GM12878 (cell line): ENCODE data around the gene ASCC3. TPM values are rescaled to one million over a fixed set of nuclear protein-coding genes. Genes with fewer than 3 reads are reported as not detected.

Experiments
- ATAC-seq: fragments of 200-7000 bp; cut with Tn5 transposase; 3 replicates; pipeline ENCODE4 v1.9.1; 2020; ENCODE audit warnings: mild to moderate bottlenecking, moderate library complexity
- BruUV-seq: library from RNA; stranded (reverse); fragments of 400-500 nt; replicated peaks from 2 replicates; lab custom pipeline; 2021; lab: Mats Ljungman, UMichigan
- CTCF ChIA-PET: fragments of 300-600 bp; sonication (Branson Sonifier 250); formaldehyde crosslinking; extraction: SDS; loops from one replicate; lab custom pipeline; 2021; ENCODE audit warnings: inconsistent platforms; lab: Yijun Ruan, JAX
- POLR2A ChIA-PET: fragments of 350-600 bp; formaldehyde crosslinking; extraction: SDS; loops from one replicate; lab custom pipeline; 2021; ENCODE audit warnings: inconsistent platforms; lab: Charles Lee
- RAD21 ChIA-PET: fragments of 300-600 bp; sonication (Branson Sonifier 250); formaldehyde crosslinking; loops from one replicate; lab custom pipeline; 2023; ENCODE audit warnings: antibody characterized with exemption; ENCODE audit not compliant: unreplicated experiment; lab: Charles Lee
- SMC1A ChIA-PET: fragments of 300-600 bp; sonication (Branson Sonifier 250); formaldehyde crosslinking; loops from one replicate; lab custom pipeline; 2023; ENCODE audit not compliant: unreplicated experiment, uncharacterized antibody; lab: Charles Lee
- DNase-seq: peaks from one replicate; pipeline ENCODE4 v3.0.0-alpha.2; 2011; ENCODE audit warnings: low read depth, low spot score
- FAIRE-seq: peaks from 3 replicates; lab custom pipeline; 2011; peaks lifted over from hg19 to GRCh38; lab: Jason Lieb, UNC
- H2AFZ ChIP-seq: 2 replicates; pipeline ENCODE4 v1.6.0; 2011; ENCODE audit warnings: low read depth, low read length, control low read depth; ENCODE audit not compliant: control insufficient read depth
- H3K27ac ChIP-seq: 2 replicates; pipeline ENCODE4 v1.5.1; 2011; ENCODE audit warnings: control low read depth; ENCODE audit not compliant: control insufficient read depth, insufficient read depth
- H3K27me3 ChIP-seq, 2 experiments: replicated peaks in 1 of 2; 2 replicates each; pipeline versions ENCODE4 v1.6.0 to v1.6.1; 2011; ENCODE audit warnings: low read length in 1 of 2; ENCODE audit not compliant: control insufficient read depth in 2 of 2, insufficient read depth in 2 of 2
- H3K36me3 ChIP-seq, 2 experiments: 2 replicates each; pipeline ENCODE4 v1.5.1; 2011; ENCODE audit warnings: low read length in 1 of 2; ENCODE audit not compliant: control insufficient read depth in 2 of 2, insufficient read depth in 2 of 2
- H3K4me1 ChIP-seq: 2 replicates; pipeline ENCODE4 v1.6.1; 2011; ENCODE audit warnings: mild to moderate bottlenecking, low read length, moderate library complexity, mixed read lengths; ENCODE audit not compliant: control insufficient read depth, insufficient read depth
- H3K4me2 ChIP-seq: 2 replicates; pipeline ENCODE4 v1.6.0; 2011; ENCODE audit warnings: control low read depth; ENCODE audit not compliant: control insufficient read depth, insufficient read depth
- H3K4me3 ChIP-seq: fragments of 200-600 bp; sonication (generic); 2 replicates; pipeline ENCODE4 v1.5.1; 2016
- H3K79me2 ChIP-seq: 2 replicates; pipeline ENCODE4 v1.6.0; 2011; ENCODE audit warnings: low read length; ENCODE audit not compliant: control insufficient read depth, insufficient read depth
- H3K9ac ChIP-seq: 2 replicates; pipeline ENCODE4 v1.8.0; 2011; ENCODE audit warnings: low read length, control low read depth, mixed read lengths; ENCODE audit not compliant: control insufficient read depth, insufficient read depth
- H3K9me3 ChIP-seq: replicated peaks from 3 replicates; pipeline ENCODE4 v1.5.1; 2011; ENCODE audit warnings: mild to moderate bottlenecking, low read length; ENCODE audit not compliant: control insufficient read depth, insufficient read depth
- H4K20me1 ChIP-seq: 2 replicates; pipeline ENCODE4 v1.6.0; 2011; ENCODE audit not compliant: control insufficient read depth, insufficient read depth
- CBFB ChIP-seq: IDR thresholded peaks from 2 replicates; pipeline ENCODE4 v1.6.1; 2016; ENCODE audit warnings: antibody characterized with exemption, low read depth
- CREM ChIP-seq: IDR thresholded peaks from 2 replicates; pipeline ENCODE4 v1.6.1; 2014; ENCODE audit warnings: antibody characterized with exemption, low read depth
- HDGF ChIP-seq: fragments of 450-650 bp; IDR thresholded peaks from 2 replicates; pipeline ENCODE4 v1.6.1; 2016; ENCODE audit warnings: antibody characterized with exemption
- STAT3 ChIP-seq: IDR thresholded peaks from 2 replicates; pipeline ENCODE4 v1.6.1; 2011; ENCODE audit warnings: low read depth, low read length, improper control_type of control experiment
- TCF12 ChIP-seq: IDR thresholded peaks from 2 replicates; pipeline ENCODE4 v1.6.1; 2011; ENCODE audit warnings: low read depth, mild to moderate bottlenecking, low read length
- WRNIP1 ChIP-seq: IDR thresholded peaks from 2 replicates; pipeline ENCODE4 v1.6.1; 2011; ENCODE audit warnings: low read depth, low read length, improper control_type of control experiment, borderline replicate concordance
- ZNF622 ChIP-seq: fragments of 450-650 bp; IDR thresholded peaks from 2 replicates; pipeline ENCODE4 v1.6.1; 2017; ENCODE audit warnings: mild to moderate bottlenecking, inconsistent platforms
- WGBS: methylation state at CpG from one replicate; pipeline ENCODE4 v1.1.6; 2016; ENCODE audit warnings: low lambda C conversion rate; ENCODE audit not compliant: insufficient replicate concordance, insufficient coverage; ENCODE audit errors: missing lambda C conversion rate; 5-methylcytosine and 5-hydroxymethylcytosine counted together
- in situ Hi-C: fragments of 300-500 bp; cut with MboI; formaldehyde crosslinking; loops from 9 replicates; pipeline ENCODE4 v1.14.3; 2018; ENCODE audit warnings: mixed read lengths
- intact Hi-C: fragments of 100-400 bp; cut with micrococcal nuclease; formaldehyde crosslinking; loops from one replicate; pipeline ENCODE4 v1.14.2; 2022; ENCODE audit not compliant: unreplicated experiment
- polyA plus RNA-seq, 11 experiments: library from polyadenylated mRNA; depleted of rRNA in 4 of 11; unstranded in 6 of 11; stranded (reverse) in 5 of 11; fragments of >200 nt; fragmentation: Nextera tagmentation in 4 of 11; fragmentation: Illumina TruSeq in 1 of 11; extraction: Ambion mirVana in 4 of 11; extraction: Trizol in 1 of 11; gene quantifications; 1 replicate in 1 of 11; 2 replicates in 10 of 11; pipeline versions ENCODE4 v1.2.1 to v1.2.3, GENCODE V29; 2011 to 2016; ENCODE audit warnings: inconsistent platforms in 2 of 11, missing spikeins in 2 of 11, low read depth in 1 of 11
- total RNA-seq, 4 experiments: library from RNA; depleted of rRNA in 3 of 4; stranded (reverse); fragments of >200 nt in 3 of 4; fragmentation: Illumina TruSeq in 1 of 4; extraction: Trizol in 1 of 4; gene quantifications; 2 replicates each; pipeline versions ENCODE4 v1.2.1 to v1.2.3, GENCODE V29; 2013 to 2021
- TF ChIP-seq, protein P1 (sequence below): IDR thresholded peaks from 2 replicates; pipeline ENCODE4 v1.6.1; 2012; ENCODE audit warnings: low read depth, low read length, improper control_type of control experiment
- TF ChIP-seq, protein P2 (sequence below): fragments of 450-650 bp; IDR thresholded peaks from 2 replicates; pipeline ENCODE4 v1.6.1; 2017; ENCODE audit warnings: mild to moderate bottlenecking
- TF ChIP-seq, protein P3 (sequence below): IDR thresholded peaks from 2 replicates; pipeline ENCODE4 v1.6.1; 2011; ENCODE audit warnings: borderline replicate concordance, low read depth, mild to moderate bottlenecking, moderate library complexity, mixed read lengths, low read length; ENCODE audit not compliant: insufficient read depth; ENCODE audit errors: extremely low read length
- TF ChIP-seq, protein P4 (sequence below): fragments of 450-650 bp; IDR thresholded peaks from 2 replicates; pipeline ENCODE4 v1.6.1; 2016; ENCODE audit warnings: mild to moderate bottlenecking
- TF ChIP-seq, protein P5 (sequence below): fragments of 450-650 bp; IDR thresholded peaks from 2 replicates; pipeline ENCODE4 v1.6.1; 2017; ENCODE audit warnings: mild to moderate bottlenecking, low read depth, inconsistent platforms; ENCODE audit not compliant: poor library complexity, severe bottlenecking

Gene ASCC3
- total and polyA plus RNA-seq, 10 of the 15 experiments (the other 5 are each of a cell fraction or from before 2014, with no cell fraction given), result 19.9 to 76.2 (median 55.9) TPM

DNA sequence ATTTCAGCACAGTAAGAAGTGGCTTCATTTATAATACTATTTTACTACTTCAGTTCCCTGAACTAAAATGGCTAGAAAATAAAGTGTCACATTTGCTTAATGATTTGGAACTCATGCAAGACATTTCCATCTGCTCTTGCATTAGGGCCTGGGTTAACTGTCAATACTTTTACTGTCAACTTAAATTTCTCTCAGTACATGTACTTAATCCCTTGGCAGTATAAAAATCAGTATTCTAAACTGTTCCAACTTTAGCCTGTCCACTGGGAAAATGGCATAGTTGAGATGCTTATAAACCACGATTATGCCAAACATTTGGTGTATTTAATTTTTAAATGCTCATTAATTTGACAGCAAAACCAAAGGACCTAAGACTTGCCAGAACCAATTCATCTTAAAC, 154.5 kb downstream of the ASCC3 start:
- ATAC-seq (no peak), DNase-seq (no peak), FAIRE-seq (no peak)
- Histone ChIP-seq H2AFZ (no peak overlapping the region), H3K9me3 (no peaks in the 10 kb centered on the region), H3K4me1 (no peaks in the 10 kb centered on the region), H3K9ac (no peak overlapping the region), H3K79me2 (no peaks in the 10 kb centered on the region), H3K27ac (no peak overlapping the region), H4K20me1 (no peaks in the 10 kb centered on the region), H3K4me3 (no peak overlapping the region), H3K27me3 (no peaks in the 10 kb centered on the region), H3K4me2 (no peak overlapping the region), H3K36me3 (peaks cover 0 to 7% of the 10 kb centered on the region in 2 experiments; a peak in 1 of 4 replicates)
- TF ChIP-seq, protein P1, sequence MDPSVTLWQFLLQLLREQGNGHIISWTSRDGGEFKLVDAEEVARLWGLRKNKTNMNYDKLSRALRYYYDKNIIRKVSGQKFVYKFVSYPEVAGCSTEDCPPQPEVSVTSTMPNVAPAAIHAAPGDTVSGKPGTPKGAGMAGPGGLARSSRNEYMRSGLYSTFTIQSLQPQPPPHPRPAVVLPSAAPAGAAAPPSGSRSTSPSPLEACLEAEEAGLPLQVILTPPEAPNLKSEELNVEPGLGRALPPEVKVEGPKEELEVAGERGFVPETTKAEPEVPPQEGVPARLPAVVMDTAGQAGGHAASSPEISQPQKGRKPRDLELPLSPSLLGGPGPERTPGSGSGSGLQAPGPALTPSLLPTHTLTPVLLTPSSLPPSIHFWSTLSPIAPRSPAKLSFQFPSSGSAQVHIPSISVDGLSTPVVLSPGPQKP, result no peak
- no peak for TF ChIP-seq WRNIP1
- no peak for TF ChIP-seq ZNF622
- TF ChIP-seq, protein P2, sequence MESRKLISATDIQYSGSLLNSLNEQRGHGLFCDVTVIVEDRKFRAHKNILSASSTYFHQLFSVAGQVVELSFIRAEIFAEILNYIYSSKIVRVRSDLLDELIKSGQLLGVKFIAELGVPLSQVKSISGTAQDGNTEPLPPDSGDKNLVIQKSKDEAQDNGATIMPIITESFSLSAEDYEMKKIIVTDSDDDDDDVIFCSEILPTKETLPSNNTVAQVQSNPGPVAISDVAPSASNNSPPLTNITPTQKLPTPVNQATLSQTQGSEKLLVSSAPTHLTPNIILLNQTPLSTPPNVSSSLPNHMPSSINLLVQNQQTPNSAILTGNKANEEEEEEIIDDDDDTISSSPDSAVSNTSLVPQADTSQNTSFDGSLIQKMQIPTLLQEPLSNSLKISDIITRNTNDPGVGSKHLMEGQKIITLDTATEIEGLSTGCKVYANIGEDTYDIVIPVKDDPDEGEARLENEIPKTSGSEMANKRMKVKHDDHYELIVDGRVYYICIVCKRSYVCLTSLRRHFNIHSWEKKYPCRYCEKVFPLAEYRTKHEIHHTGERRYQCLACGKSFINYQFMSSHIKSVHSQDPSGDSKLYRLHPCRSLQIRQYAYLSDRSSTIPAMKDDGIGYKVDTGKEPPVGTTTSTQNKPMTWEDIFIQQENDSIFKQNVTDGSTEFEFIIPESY, result no peak
- no peak for TF ChIP-seq CBFB
- TF ChIP-seq, protein P3, sequence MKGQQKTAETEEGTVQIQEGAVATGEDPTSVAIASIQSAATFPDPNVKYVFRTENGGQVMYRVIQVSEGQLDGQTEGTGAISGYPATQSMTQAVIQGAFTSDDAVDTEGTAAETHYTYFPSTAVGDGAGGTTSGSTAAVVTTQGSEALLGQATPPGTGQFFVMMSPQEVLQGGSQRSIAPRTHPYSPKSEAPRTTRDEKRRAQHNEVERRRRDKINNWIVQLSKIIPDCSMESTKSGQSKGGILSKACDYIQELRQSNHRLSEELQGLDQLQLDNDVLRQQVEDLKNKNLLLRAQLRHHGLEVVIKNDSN, result no peak
- TF ChIP-seq, protein P4, sequence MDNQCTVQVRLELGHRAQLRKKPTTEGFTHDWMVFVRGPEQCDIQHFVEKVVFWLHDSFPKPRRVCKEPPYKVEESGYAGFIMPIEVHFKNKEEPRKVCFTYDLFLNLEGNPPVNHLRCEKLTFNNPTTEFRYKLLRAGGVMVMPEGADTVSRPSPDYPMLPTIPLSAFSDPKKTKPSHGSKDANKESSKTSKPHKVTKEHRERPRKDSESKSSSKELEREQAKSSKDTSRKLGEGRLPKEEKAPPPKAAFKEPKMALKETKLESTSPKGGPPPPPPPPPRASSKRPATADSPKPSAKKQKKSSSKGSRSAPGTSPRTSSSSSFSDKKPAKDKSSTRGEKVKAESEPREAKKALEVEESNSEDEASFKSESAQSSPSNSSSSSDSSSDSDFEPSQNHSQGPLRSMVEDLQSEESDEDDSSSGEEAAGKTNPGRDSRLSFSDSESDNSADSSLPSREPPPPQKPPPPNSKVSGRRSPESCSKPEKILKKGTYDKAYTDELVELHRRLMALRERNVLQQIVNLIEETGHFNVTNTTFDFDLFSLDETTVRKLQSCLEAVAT, result no peak
- TF ChIP-seq STAT3, result no peak
- TF ChIP-seq CREM, result no peak
- TF ChIP-seq HDGF, result no peak
- TF ChIP-seq, protein P5, sequence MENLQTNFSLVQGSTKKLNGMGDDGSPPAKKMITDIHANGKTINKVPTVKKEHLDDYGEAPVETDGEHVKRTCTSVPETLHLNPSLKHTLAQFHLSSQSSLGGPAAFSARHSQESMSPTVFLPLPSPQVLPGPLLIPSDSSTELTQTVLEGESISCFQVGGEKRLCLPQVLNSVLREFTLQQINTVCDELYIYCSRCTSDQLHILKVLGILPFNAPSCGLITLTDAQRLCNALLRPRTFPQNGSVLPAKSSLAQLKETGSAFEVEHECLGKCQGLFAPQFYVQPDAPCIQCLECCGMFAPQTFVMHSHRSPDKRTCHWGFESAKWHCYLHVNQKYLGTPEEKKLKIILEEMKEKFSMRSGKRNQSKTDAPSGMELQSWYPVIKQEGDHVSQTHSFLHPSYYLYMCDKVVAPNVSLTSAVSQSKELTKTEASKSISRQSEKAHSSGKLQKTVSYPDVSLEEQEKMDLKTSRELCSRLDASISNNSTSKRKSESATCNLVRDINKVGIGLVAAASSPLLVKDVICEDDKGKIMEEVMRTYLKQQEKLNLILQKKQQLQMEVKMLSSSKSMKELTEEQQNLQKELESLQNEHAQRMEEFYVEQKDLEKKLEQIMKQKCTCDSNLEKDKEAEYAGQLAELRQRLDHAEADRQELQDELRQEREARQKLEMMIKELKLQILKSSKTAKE, result no peak
- no peak for TF ChIP-seq TCF12
- POLR2A ChIA-PET, result no interaction called here
- 100% methylated on average over 1 of the region's 1 CpG for WGBS
- in situ Hi-C loops, result no loop called here
- RAD21 ChIA-PET, result no interaction called here
- CTCF ChIA-PET, result interaction anchor here (1.1 kb wide), 1 partner anchor 10 kb away, joined by 3 read pairs; no protein-coding TSS in a partner anchor
- BruUV-seq, result no TSS peak
- SMC1A ChIA-PET, result no interaction called here
- intact Hi-C loops, result no loop called here
